ENCODE measurements around the gene SEMA3B.
"Not testable (repeated sequence)": the region's sequence is repeated elsewhere in the genome, so short reads cannot be mapped to it uniquely, and the experiment has no call there.

The SEMA3B gene

GRCh38 chr3:50268703-50269451 is at the start of gene SEMA3B:
SEMA3B (plus strand) TSS chr3:50269147; CDS start chr3:50269241, 94 bp downstream.
- no peak for DNase-seq (ENCODE audit: low read depth)

DNA sequence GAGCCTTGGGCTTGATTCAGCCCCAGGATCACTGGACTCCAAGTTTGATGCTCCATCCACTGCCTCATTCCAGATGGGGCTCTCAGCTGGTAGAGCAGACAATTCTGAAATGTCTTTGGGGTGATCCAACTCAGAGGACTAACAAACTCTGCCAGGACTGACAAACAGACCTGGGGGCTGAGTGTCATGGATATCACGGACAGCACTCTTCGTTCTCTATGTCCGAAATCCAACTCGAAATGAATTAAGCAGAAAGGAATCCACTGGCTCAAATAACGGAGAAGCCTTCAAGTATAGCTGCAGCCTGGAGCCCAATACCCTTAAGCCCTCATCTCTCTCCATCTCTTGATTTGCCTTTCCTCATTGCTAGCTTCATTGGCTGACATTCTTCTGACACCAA is 49.7 kb upstream of the SEMA3B start:
- DNase-seq (ENCODE audit: low read depth) = no peak

DNA sequence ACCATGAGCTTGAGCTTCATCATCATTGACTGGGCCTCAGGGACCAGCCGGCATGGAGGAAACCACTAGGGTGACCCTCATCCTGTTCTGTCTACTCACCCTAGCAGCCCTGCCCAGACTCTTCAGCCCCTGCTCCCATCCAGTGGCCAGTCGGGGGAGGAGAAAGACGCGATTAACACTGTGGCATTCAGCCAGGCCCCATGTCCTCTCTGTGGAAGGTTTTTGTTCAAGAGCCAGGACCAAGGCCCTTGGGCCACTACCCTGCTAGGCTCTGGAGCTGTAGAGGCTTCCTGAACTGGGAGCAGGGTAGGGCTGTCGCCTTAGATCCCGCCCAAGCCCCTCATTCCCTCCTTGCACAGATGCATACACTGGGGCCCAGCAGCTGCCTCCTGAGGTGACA is 48.8 kb upstream of the SEMA3B start:
- no peak for DNase-seq (ENCODE audit: low read depth)

- DNase-seq (ENCODE audit: low read depth) = no peak
Observed at GRCh38 chr3:50221051-50221410, 47.9 kb upstream of the SEMA3B start.

- no peak for DNase-seq (ENCODE audit: low read depth)
Observed at GRCh38 chr3:50221411-50222168, 47.4 kb upstream of the SEMA3B start.

DNA sequence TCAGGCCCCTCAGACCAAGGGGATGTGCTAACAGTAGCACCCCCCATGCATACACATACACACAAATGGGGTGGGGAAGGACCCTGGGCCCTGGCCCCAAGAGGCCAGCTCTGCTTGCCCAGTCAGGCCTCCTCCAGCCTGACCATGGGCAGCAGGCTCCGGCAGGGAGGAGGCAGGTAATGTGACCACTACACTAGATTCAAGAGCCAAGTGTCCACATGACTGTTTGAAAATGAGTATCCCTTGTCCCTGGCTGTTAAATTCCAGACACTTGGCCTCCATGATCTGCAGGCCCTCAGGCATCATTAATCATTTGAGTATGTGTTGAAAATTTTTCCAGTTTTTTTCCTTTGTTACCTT is 46.8 kb upstream of the SEMA3B start:
- DNase-seq (ENCODE audit: low read depth) = no peak

DNA sequence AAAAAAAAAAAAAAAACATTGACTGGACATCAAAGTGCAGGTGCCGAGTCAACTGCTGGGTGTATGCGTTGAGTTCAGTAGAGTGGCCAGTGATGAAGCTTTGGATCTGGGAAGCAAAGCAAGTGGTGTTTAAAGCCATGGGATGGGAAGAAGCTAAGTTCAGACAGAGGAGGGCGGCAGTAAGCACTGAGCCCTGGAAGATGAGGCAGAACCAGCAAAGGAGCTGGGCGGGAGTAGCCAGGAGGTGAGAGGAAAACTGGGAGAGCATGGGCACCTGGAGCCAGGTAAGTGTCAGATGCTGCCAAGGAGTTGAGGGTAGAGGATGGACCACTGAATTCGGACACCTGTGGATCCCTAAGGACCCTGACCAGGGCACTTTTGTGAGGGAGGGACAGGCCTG is 44.3 kb upstream of the SEMA3B start:
- DNase-seq (ENCODE audit: low read depth) = no peak

GRCh38 chr3:50226888-50227389 is 42.0 kb upstream of the SEMA3B start:
- DNase-seq (ENCODE audit: low read depth) = no peak

DNA sequence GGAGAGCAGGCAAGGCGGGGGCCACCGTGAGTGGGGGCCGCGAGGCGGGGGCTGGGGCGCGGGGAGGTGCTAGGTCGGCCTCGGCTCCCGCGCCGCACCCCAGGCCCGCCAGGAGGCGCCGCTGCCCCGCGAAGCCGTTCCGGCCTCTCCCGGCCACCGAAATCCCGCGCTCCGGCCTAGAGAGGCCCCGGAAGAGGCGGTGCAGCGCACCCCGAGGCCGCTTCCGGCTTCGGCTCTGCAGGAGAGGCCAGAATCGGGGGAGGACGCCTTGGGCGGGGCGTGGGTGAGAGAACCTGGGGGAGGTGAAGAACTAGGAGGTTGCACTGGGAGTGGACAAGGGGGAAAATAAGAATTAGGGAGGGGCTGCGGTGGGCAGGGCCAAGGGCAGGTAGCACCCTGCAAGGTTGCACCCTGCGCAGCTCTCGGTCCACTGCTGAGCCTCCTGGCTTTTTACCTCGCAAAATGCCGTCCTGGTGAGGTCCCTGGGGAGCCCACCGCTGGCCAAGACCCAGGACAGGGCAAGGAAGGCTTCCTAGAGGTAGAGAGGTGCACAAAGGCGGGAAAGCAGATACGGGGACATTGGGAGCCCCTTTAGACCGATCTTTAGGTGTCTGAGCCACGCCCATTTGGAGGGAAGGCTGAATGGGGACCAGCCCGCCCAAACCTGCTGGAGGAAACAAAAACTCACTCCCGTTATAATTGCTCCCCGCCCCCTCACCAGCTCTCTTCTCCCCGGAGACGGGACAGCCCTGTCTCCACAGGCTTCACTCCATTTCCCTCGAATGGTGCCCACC is 41.4 kb upstream of the SEMA3B start:
- peak; percentile 69 for DNase-seq (ENCODE audit: low read depth)

- DNase-seq (ENCODE audit: low read depth) = not testable (repeated sequence)
Observed at GRCh38 chr3:50228184-50228763, 40.7 kb upstream of the SEMA3B start.

- no peak for DNase-seq (ENCODE audit: low read depth)
Observed at GRCh38 chr3:50229490-50229889, 39.5 kb upstream of the SEMA3B start.

DNA sequence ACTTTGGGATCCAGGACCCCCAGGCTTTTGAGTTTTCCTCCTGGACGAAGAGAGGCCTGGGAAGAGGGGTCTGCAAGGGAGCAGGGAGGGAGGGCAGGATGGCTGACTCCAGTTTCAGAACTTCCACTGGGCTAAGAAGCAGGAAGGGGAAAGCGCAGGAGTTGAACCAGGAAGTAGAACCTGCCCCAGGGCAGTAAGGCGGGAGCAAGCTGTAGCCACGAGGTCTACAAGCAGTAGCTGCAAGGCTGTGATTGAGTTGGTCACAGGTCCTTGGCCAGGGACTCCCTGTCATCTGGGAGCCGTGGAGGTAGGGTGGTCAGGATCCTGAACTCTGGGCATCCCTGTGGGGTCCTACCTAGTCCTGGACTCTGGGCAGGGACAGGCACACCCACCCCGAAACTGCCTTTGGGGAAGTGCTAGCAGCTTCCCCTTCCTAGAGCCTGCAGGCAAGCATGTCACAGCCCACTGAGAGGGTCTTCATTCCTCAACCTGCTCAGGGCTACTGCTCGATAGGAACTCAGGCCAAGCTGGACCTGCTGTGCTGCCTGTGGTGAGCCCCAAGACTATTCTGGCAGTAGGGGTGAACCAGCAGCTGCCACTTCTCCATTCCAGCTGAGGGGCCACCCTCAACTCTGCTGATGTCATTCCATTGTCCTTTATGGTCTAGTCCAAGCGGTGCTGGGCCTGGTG is 38.7 kb upstream of the SEMA3B start:
- DNase-seq (ENCODE audit: low read depth) = no peak

GRCh38 chr3:50230794-50231125 is 38.2 kb upstream of the SEMA3B start:
- no peak for DNase-seq (ENCODE audit: low read depth)

DNA sequence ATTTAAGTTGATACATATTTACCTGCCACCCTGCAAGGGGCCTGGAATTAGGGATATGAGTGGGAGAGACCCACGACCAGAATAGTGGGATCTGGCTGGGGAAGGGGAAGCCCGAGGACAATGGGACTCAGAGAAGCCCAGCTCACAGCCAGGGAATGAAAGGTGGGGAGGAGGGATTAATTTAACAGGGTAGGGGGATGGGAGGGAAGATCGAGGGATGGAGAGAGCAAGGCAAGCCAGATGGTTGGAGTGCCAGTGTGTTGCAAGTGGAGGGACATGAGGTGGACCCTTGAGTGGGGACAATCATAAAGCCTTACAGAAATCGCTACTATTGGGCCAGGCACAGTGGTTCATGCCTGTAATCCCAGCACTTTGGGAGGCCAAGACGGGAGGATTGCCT is 37.4 kb upstream of the SEMA3B start:
- no peak for DNase-seq (ENCODE audit: low read depth)

DNA sequence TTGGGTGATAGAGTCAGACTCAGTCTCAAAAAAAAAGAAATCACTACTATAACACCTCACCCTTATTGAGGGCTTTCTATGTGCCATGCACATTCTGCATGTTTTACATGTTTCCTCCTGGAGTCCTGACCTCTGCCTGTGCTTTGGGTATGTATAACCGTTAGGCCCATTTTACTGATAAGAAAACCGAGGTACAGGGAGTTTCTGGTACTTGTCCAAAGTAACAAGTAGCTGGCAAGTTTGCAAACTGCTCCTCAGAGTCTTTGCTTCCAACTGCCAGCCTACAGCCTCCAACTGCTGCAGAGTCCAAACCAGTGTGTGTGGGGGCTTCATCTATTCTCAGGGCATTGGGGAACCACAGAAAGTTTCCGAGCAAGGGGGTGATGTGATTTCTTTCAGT is 36.6 kb upstream of the SEMA3B start:
- no peak for DNase-seq (ENCODE audit: low read depth)

- DNase-seq (ENCODE audit: low read depth) = no peak
Observed at GRCh38 chr3:50233176-50233575, 35.8 kb upstream of the SEMA3B start.

DNA sequence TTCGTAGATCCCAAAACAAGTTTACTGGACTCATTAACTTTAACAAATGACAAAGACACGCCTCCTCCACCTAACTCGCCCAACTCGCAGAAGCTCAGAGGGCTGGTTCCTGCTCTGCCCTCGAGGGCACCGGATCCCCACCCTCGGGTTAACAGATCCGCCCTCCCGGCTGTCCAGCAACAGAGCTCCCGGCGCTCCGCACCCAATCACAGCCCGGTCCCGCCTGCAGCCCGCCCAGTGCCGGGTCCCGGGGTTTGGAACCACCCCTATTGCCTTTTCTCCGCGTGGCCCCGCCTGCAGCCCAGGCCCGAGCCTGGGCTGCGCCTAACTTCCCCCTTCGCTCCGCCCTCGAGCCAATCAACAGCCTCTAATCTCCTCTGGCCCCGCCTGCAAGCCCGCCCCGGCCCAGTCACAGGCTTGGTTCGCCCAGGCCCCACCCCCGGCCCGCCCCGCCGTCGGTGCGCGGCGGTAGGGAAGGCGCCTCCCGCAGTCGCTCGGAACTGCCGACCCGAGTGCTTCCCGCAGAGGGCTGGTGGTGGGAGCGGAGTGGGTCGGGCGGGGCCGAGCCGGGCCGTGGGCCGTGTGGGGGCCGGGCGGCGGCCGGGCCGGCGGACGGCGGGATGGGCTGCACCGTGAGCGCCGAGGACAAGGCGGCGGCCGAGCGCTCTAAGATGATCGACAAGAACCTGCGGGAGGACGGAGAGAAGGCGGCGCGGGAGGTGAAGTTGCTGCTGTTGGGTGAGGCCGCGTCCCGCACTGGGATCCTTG is 33.0 kb upstream of the SEMA3B start, which contains the start of gene GNAI2:
Gene GNAI2 (plus strand): TSS at position 489 of the 768 bp plus-strand sequence. CDS start 132 bp downstream, at position 621.
- peak; percentile 98 for DNase-seq (ENCODE audit: low read depth)

DNA sequence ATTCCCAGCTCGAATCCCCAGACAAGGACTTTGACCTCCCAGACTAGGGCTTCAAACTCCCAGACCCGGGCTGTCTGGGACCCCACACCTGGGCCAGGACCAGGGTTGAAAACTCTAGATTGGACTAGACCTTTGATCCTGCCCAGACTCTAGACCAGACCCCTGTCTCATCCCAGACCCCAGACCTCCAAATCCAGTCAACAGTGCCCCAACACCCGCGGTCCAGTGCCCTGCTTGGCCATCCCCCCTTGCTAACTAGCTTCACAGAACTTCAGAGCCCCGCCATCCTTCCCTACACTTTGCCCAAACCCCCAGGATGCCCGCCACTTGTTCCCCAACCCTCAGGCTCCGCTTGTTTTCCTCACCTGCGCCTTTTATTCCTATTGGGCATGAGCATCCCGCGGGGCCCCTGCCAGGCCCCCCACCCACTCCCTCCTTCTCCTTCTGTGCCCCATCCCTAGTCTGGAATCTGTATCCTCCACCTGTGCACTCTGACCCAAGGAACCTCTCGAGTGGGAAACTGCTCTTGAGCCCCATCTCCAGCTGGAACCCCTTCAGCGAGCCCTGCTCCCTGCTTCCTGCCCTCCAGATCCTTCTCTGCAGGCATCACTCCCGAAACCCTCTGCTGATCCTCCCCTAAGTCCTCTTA is 32.3 kb upstream of the SEMA3B start:
- no peak for DNase-seq (ENCODE audit: low read depth)

DNA sequence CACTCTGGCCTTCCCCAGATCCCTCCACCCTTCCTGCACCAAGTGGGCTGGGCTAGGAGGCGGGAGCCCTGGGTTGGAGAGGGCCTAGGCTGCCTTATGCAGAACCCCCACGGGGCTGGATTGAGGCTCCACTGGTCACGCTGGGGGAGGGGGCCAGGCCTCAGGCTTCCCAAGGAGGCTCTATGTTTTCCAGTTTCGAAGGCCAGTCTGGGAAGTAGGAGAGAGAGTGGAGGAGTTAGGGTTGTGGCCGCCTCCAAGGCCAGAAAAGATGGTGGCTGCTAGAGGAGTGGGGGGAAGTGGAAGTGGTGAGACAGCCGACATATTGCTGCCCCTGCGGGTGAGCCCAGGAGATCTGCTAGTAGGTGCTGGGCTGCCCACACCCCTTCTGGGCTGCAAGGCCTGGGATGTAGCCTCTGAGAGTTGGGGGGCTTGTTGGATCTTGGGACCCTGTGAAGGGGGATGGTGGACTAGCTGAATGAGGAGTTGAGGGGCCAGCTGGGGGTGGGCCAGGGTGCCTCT is 31.8 kb upstream of the SEMA3B start:
- no peak for DNase-seq (ENCODE audit: low read depth)
